Heart left ventricle (tissue), 13 donors: ENCODE data around the gene CDH13.

Source experiments
- CTCF ChIP-seq, 12 donors: fragments of 200-600 bp; sonication (generic) in 4 of 12; IDR thresholded peaks; one replicate each; pipeline versions ENCODE4 v1.5.0 to v1.8.0; 2018 to 2022; ENCODE audit warnings: antibody characterized with exemption in 12 of 12, mild to moderate bottlenecking in 5 of 12
- POLR2A ChIP-seq, 2 donors: fragments of 450-650 bp; IDR thresholded peaks; one replicate each; pipeline ENCODE4 v1.6.1; 2017; ENCODE audit warnings: antibody characterized with exemption in 2 of 2, mild to moderate bottlenecking in 2 of 2, moderate library complexity in 2 of 2
- donor health status: ischemic (EF 13 %, LVEDD 7.1; RV severe dilation, severe dysfunction).
- donor health status: DM: no; HTN: yes; CAD: no.
- donor health status: DM: no; HTN: no; CAD: no.
- donor health status: ischemic (EF 25% LVEDD 6.9; RV normal size, moderate dysfunction).
- donor health status: ischemic (EF 25% LVEDD 5.7; RV mildly dilated, moderate dysfunction).
- donor health status: ischemic (EF 35%, LVEDD 5.7; RV mildly dilated, moderate dysfunction).
- donor health status: nonischemic (EF 11% LVEDD 7.7; RV severe dilation, severe dysfunction).
- donor health status: DM: yes; HTN: yes; CAD: no.
- donor health status: PGD.
- donor health status: ischemic (EF 29% LVEDD 5.4; RV normal size, mild dysfunction).
- donor health status: nonischemic (EF 23%, LVEDD 6.1; RV moderate dilation, normal function).

GRCh38 chr16:83581082-83581481 lies 954.3 kb downstream of the CDH13 start:
- TF ChIP-seq POLR2A (IDR thresholded peaks at IDR 0.05) (no peak), CTCF (IDR thresholded peaks at IDR 0.05) (no peak)
